Neuronal stem cell (in vitro differentiated cells): ENCODE data around the gene CAPZA1.

ENCODE experiments used
- DNase-seq: peaks from one replicate; pipeline ENCODE4 v3.0.0-alpha.2; 2013; ENCODE audit warnings: low spot score
- H2AFZ ChIP-seq: one replicate; pipeline ENCODE4 v1.6.1; 2013; ENCODE audit warnings: mild to moderate bottlenecking, low read length, inconsistent platforms
- H2AK5ac ChIP-seq: 2 replicates; pipeline ENCODE4 v1.6.1; 2013; ENCODE audit warnings: low read depth, mild to moderate bottlenecking, inconsistent platforms, low read length, moderate library complexity, mixed read lengths
- H2BK120ac ChIP-seq: 2 replicates; pipeline ENCODE4 v1.6.1; 2013; ENCODE audit warnings: low read depth, mild to moderate bottlenecking, inconsistent platforms, low read length, moderate library complexity, mixed read lengths
- H2BK12ac ChIP-seq: one replicate; pipeline ENCODE4 v1.6.1; 2013; ENCODE audit warnings: low read length, inconsistent platforms
- H2BK15ac ChIP-seq: 2 replicates; pipeline ENCODE4 v1.6.1; 2013; ENCODE audit warnings: mild to moderate bottlenecking, low read length, inconsistent platforms, mixed read lengths
- H2BK5ac ChIP-seq: one replicate; pipeline ENCODE4 v1.6.1; 2013; ENCODE audit warnings: inconsistent platforms, mild to moderate bottlenecking, low read length, moderate library complexity
- H3K14ac ChIP-seq: one replicate; pipeline ENCODE4 v1.6.1; 2013; ENCODE audit warnings: low read length, inconsistent platforms
- H3K18ac ChIP-seq: 2 replicates; pipeline ENCODE4 v1.6.1; 2013; ENCODE audit warnings: low read length, inconsistent platforms
- H3K23ac ChIP-seq: 2 replicates; pipeline ENCODE4 v1.6.1; 2013; ENCODE audit warnings: low read depth, mild to moderate bottlenecking, mixed read lengths, low read length, inconsistent platforms; ENCODE audit not compliant: poor library complexity
- H3K27ac ChIP-seq: replicated peaks from 3 replicates; pipeline ENCODE4 v1.5.1; 2013; ENCODE audit warnings: low read length, inconsistent platforms
- H3K27me3 ChIP-seq, 3 experiments: 2 replicates each; pipeline ENCODE4 v1.6.1; 2013; ENCODE audit warnings: low read length in 3 of 3, mild to moderate bottlenecking in 2 of 3, inconsistent platforms in 1 of 3, low read depth in 1 of 3, mixed read lengths in 1 of 3, moderate library complexity in 1 of 3; ENCODE audit not compliant: control insufficient read depth in 3 of 3, insufficient read depth in 3 of 3
- H3K36me3 ChIP-seq, 2 donors: replicated peaks in 1 of 2; 2 replicates each; pipeline ENCODE4 v1.6.1; 2013; ENCODE audit warnings: low read length in 2 of 2; ENCODE audit not compliant: control insufficient read depth in 2 of 2, insufficient read depth in 2 of 2
- H3K4ac ChIP-seq: 2 replicates; pipeline ENCODE4 v1.6.1; 2013; ENCODE audit warnings: inconsistent platforms, mild to moderate bottlenecking, low read length, moderate library complexity
- H3K4me1 ChIP-seq, 2 donors: 1 replicate in 1 of 2; 2 replicates in 1 of 2; pipeline ENCODE4 v1.6.1; 2013; ENCODE audit warnings: low read length in 2 of 2, low read depth in 1 of 2; ENCODE audit not compliant: control insufficient read depth in 2 of 2, insufficient read depth in 1 of 2
- H3K4me2 ChIP-seq: one replicate; pipeline ENCODE4 v1.6.1; 2013; ENCODE audit warnings: mild to moderate bottlenecking, low read length, inconsistent platforms; ENCODE audit not compliant: insufficient read depth, poor library complexity, severe bottlenecking
- H3K4me3 ChIP-seq, 2 donors: 2 replicates each; pipeline ENCODE4 v1.5.1; 2013; ENCODE audit warnings: low read length in 2 of 2, mild to moderate bottlenecking in 2 of 2, inconsistent platforms in 1 of 2, moderate library complexity in 1 of 2
- H3K79me1 ChIP-seq: one replicate; pipeline ENCODE4 v1.6.1; 2013; ENCODE audit warnings: low read depth, mild to moderate bottlenecking, inconsistent platforms, low read length, moderate library complexity
- H3K9ac ChIP-seq: one replicate; pipeline ENCODE4 v1.6.1; 2013; ENCODE audit warnings: mild to moderate bottlenecking, low read depth, low read length, inconsistent platforms; ENCODE audit not compliant: poor library complexity
- H3K9me3 ChIP-seq, 2 donors: replicated peaks in 1 of 2; 2 replicates each; pipeline versions ENCODE3 to v1.6.1; 2013; ENCODE audit warnings: low read length in 2 of 2, mild to moderate bottlenecking in 2 of 2, inconsistent platforms in 1 of 2, low read depth in 1 of 2, mixed read lengths in 1 of 2, moderate library complexity in 1 of 2; ENCODE audit not compliant: control insufficient read depth in 2 of 2, insufficient read depth in 1 of 2
- H4K8ac ChIP-seq: one replicate; pipeline ENCODE4 v1.6.1; 2013; ENCODE audit warnings: low read depth, mild to moderate bottlenecking, inconsistent platforms, low read length, moderate library complexity
- H4K91ac ChIP-seq: one replicate; pipeline ENCODE4 v1.6.1; 2013; ENCODE audit warnings: low read length, low read depth, mild to moderate bottlenecking, inconsistent platforms; ENCODE audit not compliant: poor library complexity
- whole genome bisulfite sequencing, 2 donors: extraction: QIAGEN DNeasy Blood & Tissue Kit; methylation state at CpG; one replicate each; pipeline ENCODE4 v1.1.7; 2013; ENCODE audit warnings: missing lambda C conversion rate in 2 of 2, mixed read lengths in 1 of 2; ENCODE audit not compliant: insufficient read length in 2 of 2, insufficient replicate concordance in 1 of 2; ENCODE audit errors: extremely low coverage in 2 of 2; 5-methylcytosine and 5-hydroxymethylcytosine counted together

The CAPZA1 gene

DNA sequence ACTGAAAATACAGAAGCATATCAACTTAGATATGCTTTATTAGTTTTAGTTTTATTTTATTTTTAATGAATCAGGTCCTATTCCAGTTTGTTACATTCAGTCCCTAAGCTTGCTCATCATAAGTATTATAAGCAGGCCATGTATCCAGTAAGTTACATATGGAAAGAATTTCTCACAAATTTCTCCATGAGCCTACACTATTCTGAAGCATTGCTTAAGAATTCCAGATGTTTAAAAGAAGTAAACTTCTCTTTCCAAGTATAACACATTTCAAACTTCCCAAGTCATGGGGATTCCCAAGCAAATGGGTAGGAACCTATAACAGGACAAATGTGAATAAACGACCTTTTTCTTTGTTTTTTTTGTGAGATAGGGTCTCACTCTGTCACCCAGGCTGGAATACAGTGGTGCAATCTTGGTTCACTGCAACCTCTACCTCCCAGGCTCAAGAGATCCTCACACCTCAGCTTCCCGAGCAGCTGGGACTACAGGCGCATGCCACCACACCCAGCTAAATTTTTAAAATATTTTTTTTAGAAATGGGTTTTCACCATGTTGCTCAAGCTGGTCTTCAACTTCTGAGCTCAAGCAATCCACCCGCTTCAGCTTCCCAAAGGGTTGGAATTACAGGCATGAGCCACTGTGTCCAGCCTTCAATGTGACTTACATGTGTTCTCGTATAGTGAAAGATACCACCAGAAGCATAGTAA lies 39.7 kb upstream of the CAPZA1 start:
- no peaks in the 10 kb centered on the region for H3K4me1 ChIP-seq
- no peak overlapping the region for H3K4me2 ChIP-seq
- H3K4me3 ChIP-seq = no peak overlapping the region
- no peaks in the 10 kb centered on the region for H3K9me3 ChIP-seq
- H2AFZ ChIP-seq = no peak overlapping the region
- H2BK12ac ChIP-seq = no peak overlapping the region
- WGBS, 2 donors = no CpG with 5 or more reads among the region's 5 CpGs
- H2BK5ac ChIP-seq = no peak overlapping the region
- H3K27me3 ChIP-seq = no peaks in the 10 kb centered on the region
- H3K18ac ChIP-seq = no peak overlapping the region
- no peak overlapping the region for H2BK15ac ChIP-seq
- H2AK5ac ChIP-seq = no peak overlapping the region
- no peak for DNase-seq
- no peak overlapping the region for H3K23ac ChIP-seq
- H3K36me3 ChIP-seq = peaks cover 4 to 91% of the 10 kb centered on the region in 2 donors
- H4K91ac ChIP-seq = no peak overlapping the region
- H4K8ac ChIP-seq = no peak overlapping the region
- H3K14ac ChIP-seq = no peak overlapping the region
- H3K79me1 ChIP-seq = no peaks in the 10 kb centered on the region
- H3K9ac ChIP-seq = no peak overlapping the region
- no peak overlapping the region for H3K27ac ChIP-seq
- H3K4ac ChIP-seq = no peak overlapping the region
- H2BK120ac ChIP-seq = no peak overlapping the region

DNA sequence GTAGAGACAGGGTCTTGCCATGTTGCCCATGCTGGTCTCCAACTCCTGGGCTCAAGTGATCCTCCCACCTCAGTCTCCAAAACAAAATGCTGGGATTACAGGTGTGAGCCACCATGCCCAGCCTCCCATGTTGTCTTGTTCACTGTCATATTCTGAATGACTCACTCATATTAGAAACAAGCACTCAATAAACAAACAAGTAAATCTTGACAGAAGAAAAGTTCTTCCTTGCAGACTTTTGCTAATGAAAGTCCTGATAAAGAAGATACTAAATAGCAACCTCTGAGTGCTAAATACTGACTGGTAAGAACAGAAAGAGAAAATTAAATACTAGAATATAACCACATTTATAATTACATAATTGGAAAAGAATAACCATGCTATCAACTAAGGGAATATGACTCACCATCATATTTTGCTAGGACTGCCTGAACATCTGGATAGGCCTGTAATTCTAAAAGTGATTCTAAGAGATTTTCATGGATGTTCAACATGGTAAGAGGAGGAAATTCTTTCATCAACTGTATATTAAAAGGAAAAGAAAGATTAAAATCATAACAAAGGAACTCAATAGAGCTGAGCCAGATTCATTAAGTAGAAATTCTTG lies 37.9 kb upstream of the CAPZA1 start:
- Histone ChIP-seq H2BK15ac (no peak overlapping the region), H3K27me3 (no peaks in the 10 kb centered on the region), H3K4me2 (no peak overlapping the region), H3K36me3 (peaks cover 3 to 83% of the 10 kb centered on the region in 2 donors), H3K4me1 (no peaks in the 10 kb centered on the region), H2AFZ (no peak overlapping the region), H3K79me1 (no peaks in the 10 kb centered on the region), H3K27ac (no peak overlapping the region), H4K8ac (no peak overlapping the region), H2BK120ac (no peak overlapping the region), H2AK5ac (no peak overlapping the region), H3K14ac (no peak overlapping the region), H3K4me3 (no peak overlapping the region), H3K23ac (no peak overlapping the region), H2BK12ac (no peak overlapping the region), H2BK5ac (no peak overlapping the region), H3K9me3 (no peaks in the 10 kb centered on the region), H4K91ac (no peak overlapping the region), H3K9ac (no peak overlapping the region), H3K4ac (no peak overlapping the region), H3K18ac (no peak overlapping the region)
- no peak for DNase-seq

DNA sequence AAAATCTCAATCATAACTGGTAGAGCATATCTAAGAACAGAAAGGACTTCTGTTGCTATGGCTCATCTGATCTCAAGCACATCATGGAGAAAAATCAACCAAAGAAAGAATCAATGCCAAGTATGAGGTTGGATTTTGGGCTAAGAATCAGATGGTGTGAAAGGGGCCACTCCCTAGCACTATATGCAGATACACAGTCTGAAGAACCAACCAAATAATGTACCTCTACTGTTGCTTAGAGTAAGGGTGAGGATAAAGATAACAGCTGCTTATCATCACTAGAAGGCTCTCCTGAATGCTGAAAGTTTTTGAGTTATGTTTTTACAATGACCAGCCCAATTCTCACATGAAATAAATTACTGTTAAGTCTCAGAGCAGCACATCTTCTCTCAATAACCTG lies 36.3 kb upstream of the CAPZA1 start:
- Histone ChIP-seq H2BK12ac (no peak overlapping the region), H3K4me2 (no peak overlapping the region), H3K79me1 (no peaks in the 10 kb centered on the region), H3K27me3 (no peaks in the 10 kb centered on the region), H2BK120ac (no peak overlapping the region), H3K36me3 (peaks cover 0 to 80% of the 10 kb centered on the region in 2 donors), H3K14ac (no peak overlapping the region), H3K4ac (no peak overlapping the region), H2BK5ac (no peak overlapping the region), H4K8ac (no peak overlapping the region), H4K91ac (no peak overlapping the region), H2AFZ (no peak overlapping the region), H3K9me3 (no peaks in the 10 kb centered on the region), H2BK15ac (no peak overlapping the region), H3K4me3 (no peak overlapping the region), H3K9ac (no peak overlapping the region), H3K18ac (no peak overlapping the region), H2AK5ac (no peak overlapping the region), H3K23ac (no peak overlapping the region), H3K27ac (no peak overlapping the region), H3K4me1 (no peaks in the 10 kb centered on the region)
- DNase-seq = no peak

DNA sequence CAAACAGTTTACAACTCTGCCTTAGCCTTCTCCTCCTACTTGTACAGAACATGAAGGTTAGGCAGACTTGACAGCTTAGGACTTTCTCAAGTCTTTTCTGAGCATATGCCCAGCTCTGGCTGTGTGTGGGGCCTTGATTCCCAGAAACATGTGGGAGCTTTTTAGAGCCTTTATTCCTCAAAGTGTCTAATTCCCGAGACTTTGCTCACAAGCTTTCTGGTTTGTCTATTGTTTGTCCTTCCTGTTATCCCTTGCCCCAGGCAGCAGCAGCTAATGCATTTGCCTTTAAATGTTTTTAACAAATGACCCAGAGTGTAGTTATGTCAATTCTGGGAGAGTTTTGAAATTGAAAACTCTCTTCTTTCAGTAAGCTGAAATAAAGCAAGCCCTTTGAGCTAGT lies 29.9 kb upstream of the CAPZA1 start:
- Histone ChIP-seq H2BK120ac (no peak overlapping the region), H3K18ac (no peak overlapping the region), H4K91ac (no peak overlapping the region), H3K9me3 (peaks cover 7 to 13% of the 10 kb centered on the region in 2 donors), H2BK5ac (no peak overlapping the region), H3K27ac (no peak overlapping the region), H3K4me2 (no peak overlapping the region), H3K23ac (no peak overlapping the region), H2AK5ac (no peak overlapping the region), H3K14ac (no peak overlapping the region), H3K4ac (no peak overlapping the region), H3K79me1 (no peaks in the 10 kb centered on the region), H2AFZ (no peak overlapping the region), H2BK12ac (no peak overlapping the region), H3K36me3 (peaks cover 8 to 85% of the 10 kb centered on the region in 2 donors), H3K27me3 (no peaks in the 10 kb centered on the region), H3K4me1 (no peaks in the 10 kb centered on the region), H3K9ac (no peak overlapping the region), H4K8ac (no peak overlapping the region), H3K4me3 (no peak overlapping the region), H2BK15ac (no peak overlapping the region)
- DNase-seq = no peak
- no CpG with 5 or more reads among the region's 1 CpG for WGBS, 2 donors
